Kidney glomerular epithelial cell (primary cell): ENCODE measurements around the gene POLE.
"Not testable (repeated sequence)": the region's sequence is repeated elsewhere in the genome, so short reads cannot be mapped to it uniquely, and the experiment has no call there.

Experiments
- DNase-seq: peaks from one replicate; lab custom pipeline; 2025; lab: John Stamatoyannopoulos, UW

POLE gene

GRCh38 chr12:132615579-132616038, 71.5 kb downstream of the POLE start:
- DNase-seq: no peak

- DNase-seq: peak; percentile 48
Measured at GRCh38 chr12:132614861-132615578, 72.1 kb downstream of the POLE start.

- DNase-seq: no peak
Measured at GRCh38 chr12:132614029-132614428, 73.1 kb downstream of the POLE start.

- DNase-seq: no peak
Measured at GRCh38 chr12:132611620-132612019, 75.5 kb downstream of the POLE start.

GRCh38 chr12:132610866-132611602, 76.1 kb downstream of the POLE start:
- DNase-seq: no peak

- no peak for DNase-seq
Measured at GRCh38 chr12:132610051-132610759, 76.9 kb downstream of the POLE start, which contains the start of gene LRCOL1. Gene LRCOL1, minus strand, starts transcription at chr12:132610582. Its CDS starts 4,331 bp downstream, at chr12:132606251.

- DNase-seq: no peak
Measured at GRCh38 chr12:132608231-132609171, 78.6 kb downstream of the POLE start.

- DNase-seq: no peak
Measured at GRCh38 chr12:132606927-132607326, 80.2 kb downstream of the POLE start.

- DNase-seq: no peak
Measured at GRCh38 chr12:132606466-132606865, 80.7 kb downstream of the POLE start.

GRCh38 chr12:132605892-132606291, 81.2 kb downstream of the POLE start:
- no peak for DNase-seq

GRCh38 chr12:132604668-132605441, 82.3 kb downstream of the POLE start:
- no peak for DNase-seq

GRCh38 chr12:132604151-132604618, 83.0 kb downstream of the POLE start:
- DNase-seq: no peak

- no peak for DNase-seq
Measured at GRCh38 chr12:132603240-132604150, 83.6 kb downstream of the POLE start.

GRCh38 chr12:132602572-132603239, 84.4 kb downstream of the POLE start:
- no peak for DNase-seq

- DNase-seq: no peak
Measured at GRCh38 chr12:132601171-132601883, 85.8 kb downstream of the POLE start.

- DNase-seq: peak; percentile 66
Measured at GRCh38 chr12:132600048-132601032, 86.8 kb downstream of the POLE start.

GRCh38 chr12:132599502-132599901, 87.6 kb downstream of the POLE start:
- not testable (repeated sequence) for DNase-seq
